ENCODE measurements around the gene CACNA2D4.

- TF ChIP-seq CTCF (IDR thresholded peaks at IDR 0.05): no peak
- TF ChIP-seq POLR2A (IDR thresholded peaks at IDR 0.05): no peak
Observed at GRCh38 chr12:1919763-1920162, 1.3 kb upstream of the CACNA2D4 start.
